Keratinocyte (primary cell): ENCODE measurements around the gene RMP24.

ENCODE experiments used
- DNase-seq: peaks from one replicate; pipeline ENCODE4 v3.0.0-alpha.2; 2011; ENCODE audit warnings: low read depth, missing footprints, low spot score
- FAIRE-seq: peaks from 2 replicates; lab custom pipeline; 2011; peaks lifted over from hg19 to GRCh38; lab: Jason Lieb, UNC
- H2AFZ ChIP-seq: 2 replicates; pipeline ENCODE4 v1.6.0; 2012; ENCODE audit warnings: low read length, control low read depth, inconsistent platforms; ENCODE audit not compliant: control insufficient read depth
- H3K27ac ChIP-seq: 2 replicates; pipeline ENCODE4 v1.5.1; 2011; ENCODE audit warnings: low read length; ENCODE audit not compliant: control insufficient read depth, insufficient read depth
- H3K27me3 ChIP-seq: 3 replicates; pipeline ENCODE4 v1.6.0; 2011; ENCODE audit warnings: low read length; ENCODE audit not compliant: control insufficient read depth, insufficient read depth; ENCODE audit errors: extremely low read depth
- H3K36me3 ChIP-seq, 2 experiments: 2 replicates in 1 of 2; 3 replicates in 1 of 2; pipeline ENCODE4 v1.5.1; 2011; ENCODE audit warnings: low read length in 2 of 2, mild to moderate bottlenecking in 1 of 2; ENCODE audit not compliant: control insufficient read depth in 2 of 2, insufficient read depth in 2 of 2; ENCODE audit errors: extremely low read depth in 1 of 2
- H3K4me1 ChIP-seq: 3 replicates; pipeline ENCODE4 v1.5.1; 2011; ENCODE audit warnings: low read length; ENCODE audit not compliant: control insufficient read depth, insufficient read depth; ENCODE audit errors: extremely low read depth
- H3K4me2 ChIP-seq: 3 replicates; pipeline ENCODE4 v1.6.0; 2011; ENCODE audit warnings: low read depth, low read length; ENCODE audit not compliant: control insufficient read depth, insufficient read depth; ENCODE audit errors: extremely low read depth
- H3K4me3 ChIP-seq, 3 experiments: fragments of 200-600 bp in 1 of 3; sonication (generic) in 1 of 3; 2 replicates in 2 of 3; 3 replicates in 1 of 3; pipeline ENCODE4 v1.5.1; 2011 to 2016; ENCODE audit warnings: low read length in 3 of 3, mild to moderate bottlenecking in 3 of 3, control low read depth in 2 of 3, inconsistent platforms in 1 of 3, low read depth in 1 of 3, mixed read lengths in 1 of 3, mixed run types in 1 of 3, moderate library complexity in 1 of 3; ENCODE audit not compliant: control insufficient read depth in 2 of 3, insufficient read depth in 2 of 3; ENCODE audit errors: extremely low read depth in 1 of 3
- H3K79me2 ChIP-seq: 2 replicates; pipeline ENCODE4 v1.6.0; 2012; ENCODE audit warnings: low read length; ENCODE audit not compliant: control insufficient read depth, insufficient read depth
- H3K9ac ChIP-seq: 3 replicates; pipeline ENCODE4 v1.6.0; 2011; ENCODE audit warnings: low read length; ENCODE audit not compliant: control insufficient read depth, insufficient read depth; ENCODE audit errors: extremely low read depth
- H3K9me1 ChIP-seq: 3 replicates; pipeline ENCODE4 v1.6.0; 2011; ENCODE audit warnings: low read length; ENCODE audit not compliant: control insufficient read depth, insufficient read depth; ENCODE audit errors: extremely low read depth
- H3K9me3 ChIP-seq: 2 replicates; pipeline ENCODE4 v1.5.1; 2012; ENCODE audit warnings: low read depth, low read length; ENCODE audit not compliant: control insufficient read depth
- H4K20me1 ChIP-seq: 3 replicates; pipeline ENCODE4 v1.6.0; 2011; ENCODE audit warnings: low read length; ENCODE audit not compliant: control insufficient read depth, insufficient read depth; ENCODE audit errors: extremely low read depth
- CTCF ChIP-seq, 3 experiments: IDR thresholded peaks in 1 of 3; conservative IDR thresholded peaks in 1 of 3; optimal IDR thresholded peaks in 1 of 3; 2 replicates in 2 of 3; 3 replicates in 1 of 3; pipeline versions ENCODE3 to v1.5.1; 2011; ENCODE audit warnings: low read length in 3 of 3, mild to moderate bottlenecking in 3 of 3, moderate library complexity in 2 of 3, control low read depth in 1 of 3, inconsistent platforms in 1 of 3; ENCODE audit not compliant: insufficient read depth in 2 of 3; ENCODE audit errors: extremely low read depth in 1 of 3
- EZH2 ChIP-seq: IDR thresholded peaks from one replicate; pipeline ENCODE4 v1.6.1; 2012; ENCODE audit warnings: inconsistent platforms, mild to moderate bottlenecking, low read length, moderate library complexity
- dilution Hi-C: fragments of 300-500 bp; cut with MboI; formaldehyde crosslinking; loops from one replicate; pipeline ENCODE4 v1.7.0; 2020; ENCODE audit warnings: low sequenced_read_pairs; ENCODE audit not compliant: extremely low pct_ligation_motif_present

Gene RMP24

GRCh38 chr18:35956226-35956625 is 16.3 kb upstream of the RMP24 start:
- dilution Hi-C loops = no loop called here
- TF ChIP-seq EZH2 = no peak
- no peak for TF ChIP-seq CTCF (optimal IDR thresholded peaks at IDR 0.05 in 1 of 3, IDR thresholded peaks at IDR 0.05 in 1 of 3, conservative IDR thresholded peaks at IDR 0.05 in 1 of 3; ENCODE audit: extremely low read depth in 1 of 3, insufficient read depth in 2 of 3, low read length in 3 of 3)
- no peaks in the 10 kb centered on the region for H3K9me1 ChIP-seq
- no peak overlapping the region for H3K4me3 ChIP-seq
- H3K27me3 ChIP-seq = no peaks in the 10 kb centered on the region
- FAIRE-seq (no peak), DNase-seq (no peak)
- H3K4me1 ChIP-seq = no peaks in the 10 kb centered on the region
- H3K79me2 ChIP-seq = no peaks in the 10 kb centered on the region
- no peaks in the 10 kb centered on the region for H4K20me1 ChIP-seq
- no peaks in the 10 kb centered on the region for H3K36me3 ChIP-seq
- no peak overlapping the region for H2AFZ ChIP-seq
- H3K27ac ChIP-seq = no peak overlapping the region
- no peak overlapping the region for H3K9ac ChIP-seq
- H3K9me3 ChIP-seq = no peaks in the 10 kb centered on the region
- H3K4me2 ChIP-seq = no peak overlapping the region

GRCh38 chr18:35962320-35962719 is 10.2 kb upstream of the RMP24 start:
- Histone ChIP-seq H4K20me1 (no peaks in the 10 kb centered on the region), H2AFZ (no peak overlapping the region), H3K27me3 (no peaks in the 10 kb centered on the region), H3K27ac (no peak overlapping the region), H3K4me3 (no peak overlapping the region), H3K79me2 (no peaks in the 10 kb centered on the region), H3K4me2 (no peak overlapping the region), H3K9me1 (no peaks in the 10 kb centered on the region), H3K9ac (no peak overlapping the region), H3K4me1 (no peaks in the 10 kb centered on the region), H3K36me3 (no peaks in the 10 kb centered on the region), H3K9me3 (no peaks in the 10 kb centered on the region)
- FAIRE-seq = no peak
- DNase-seq = no peak
- dilution Hi-C loops = no loop called here
- TF ChIP-seq CTCF (optimal IDR thresholded peaks at IDR 0.05 in 1 of 3, IDR thresholded peaks at IDR 0.05 in 1 of 3, conservative IDR thresholded peaks at IDR 0.05 in 1 of 3; ENCODE audit: extremely low read depth in 1 of 3, insufficient read depth in 2 of 3, low read length in 3 of 3) (no peak), EZH2 (no peak)
